GM12891 (cell line): ENCODE measurements around the gene CCDC51.

ENCODE experiments used
- POLR2A ChIP-seq: IDR thresholded peaks from 2 replicates; pipeline ENCODE4 v1.6.1; 2011; ENCODE audit warnings: low read depth, low read length, control low read depth
- POLR2AphosphoS5 ChIP-seq: IDR thresholded peaks from 2 replicates; pipeline ENCODE4 v1.6.1; 2011; ENCODE audit warnings: low read depth, low read length, control low read depth
- TAF1 ChIP-seq: IDR thresholded peaks from 2 replicates; pipeline ENCODE4 v1.6.1; 2011; ENCODE audit warnings: low read depth, low read length, control low read depth

DNA sequence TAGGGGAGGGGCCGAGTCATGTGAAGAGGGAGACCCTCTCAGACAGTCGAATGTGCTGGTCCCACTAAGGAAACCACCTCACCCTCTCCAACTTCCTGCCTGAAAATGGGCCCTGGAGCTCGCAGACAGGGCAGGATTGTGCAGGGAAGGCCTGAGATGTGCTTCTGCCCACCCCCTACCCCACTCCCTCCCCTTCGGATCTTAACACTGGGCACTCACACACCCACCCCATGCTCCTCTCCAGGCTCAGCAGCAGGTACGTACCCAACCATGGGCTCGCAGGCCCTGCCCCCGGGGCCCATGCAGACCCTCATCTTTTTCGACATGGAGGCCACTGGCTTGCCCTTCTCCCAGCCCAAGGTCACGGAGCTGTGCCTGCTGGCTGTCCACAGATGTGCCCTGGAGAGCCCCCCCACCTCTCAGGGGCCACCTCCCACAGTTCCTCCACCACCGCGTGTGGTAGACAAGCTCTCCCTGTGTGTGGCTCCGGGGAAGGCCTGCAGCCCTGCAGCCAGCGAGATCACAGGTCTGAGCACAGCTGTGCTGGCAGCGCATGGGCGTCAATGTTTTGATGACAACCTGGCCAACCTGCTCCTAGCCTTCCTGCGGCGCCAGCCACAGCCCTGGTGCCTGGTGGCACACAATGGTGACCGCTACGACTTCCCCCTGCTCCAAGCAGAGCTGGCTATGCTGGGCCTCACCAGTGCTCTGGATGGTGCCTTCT is 26.6 kb upstream of the CCDC51 start:
- peak; percentile 60; the same call in 1 of the 2 replicates for TF ChIP-seq POLR2A
- no peak for TF ChIP-seq POLR2AphosphoS5
- TF ChIP-seq TAF1, result no peak
